ENCODE measurements around the gene NPAS3.

The NPAS3 gene

GRCh38 chr14:33793398-33794110 is 854.9 kb downstream of the NPAS3 start:
- DNase-seq (ENCODE audit: insufficient read length, low spot score) (no peak), FAIRE-seq (no peak)

DNA sequence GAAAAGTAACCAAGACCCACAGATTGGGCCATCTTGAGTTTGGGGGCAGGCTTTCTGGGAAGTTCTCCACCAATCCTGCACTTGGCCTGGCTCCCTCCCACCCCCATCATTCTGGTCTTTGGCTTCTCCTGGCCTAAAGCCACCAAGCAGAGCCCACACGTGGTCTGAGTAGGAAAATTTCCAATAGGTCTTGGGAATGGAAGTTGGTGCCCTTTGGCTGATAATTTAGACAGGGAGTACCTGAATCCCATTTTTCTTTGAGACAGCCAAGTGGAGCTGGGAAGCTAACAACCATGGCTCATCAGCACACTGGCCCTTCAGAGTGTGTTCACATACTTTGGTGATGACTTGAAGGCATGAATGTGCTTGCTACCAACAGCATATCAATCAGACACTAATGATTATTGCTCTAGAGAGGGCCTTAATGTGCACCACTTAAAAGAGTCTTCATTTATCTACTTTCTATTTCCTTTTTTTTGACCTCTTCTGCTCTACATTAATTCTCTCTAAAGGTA is 856.2 kb downstream of the NPAS3 start:
- FAIRE-seq, result no peak
- DNase-seq (ENCODE audit: insufficient read length, low spot score), result no peak

DNA sequence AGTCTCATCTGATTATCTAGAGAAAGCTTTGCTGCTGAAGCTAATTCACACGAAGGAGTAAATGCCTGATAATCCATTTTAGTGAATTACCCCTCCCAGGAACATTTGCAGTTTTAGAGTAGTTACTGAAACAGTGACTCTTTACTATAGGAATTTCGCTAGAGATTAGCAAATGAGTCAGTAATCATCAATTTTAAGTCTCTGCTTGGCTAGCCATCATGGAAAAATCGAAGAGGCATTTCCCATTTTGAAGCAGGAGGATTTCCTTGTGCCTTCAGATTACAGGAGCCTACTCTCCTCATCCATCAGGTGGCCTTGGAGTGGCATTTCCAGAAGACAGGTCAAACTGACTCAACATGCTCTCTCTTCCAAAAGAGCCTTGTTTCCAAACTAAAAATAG is 857.7 kb downstream of the NPAS3 start:
- no peak for FAIRE-seq

GRCh38 chr14:33799705-33800570 is 861.3 kb downstream of the NPAS3 start:
- no peak for DNase-seq (ENCODE audit: insufficient read length, low spot score)
- no peak for FAIRE-seq

More for the DNA sequence above, 857.7 kb downstream of the NPAS3 start:
- no peak for DNase-seq (ENCODE audit: insufficient read length, low spot score)

GRCh38 chr14:33800735-33801163 is 862.1 kb downstream of the NPAS3 start:
- FAIRE-seq (no peak), DNase-seq (ENCODE audit: insufficient read length, low spot score) (no peak)

DNA sequence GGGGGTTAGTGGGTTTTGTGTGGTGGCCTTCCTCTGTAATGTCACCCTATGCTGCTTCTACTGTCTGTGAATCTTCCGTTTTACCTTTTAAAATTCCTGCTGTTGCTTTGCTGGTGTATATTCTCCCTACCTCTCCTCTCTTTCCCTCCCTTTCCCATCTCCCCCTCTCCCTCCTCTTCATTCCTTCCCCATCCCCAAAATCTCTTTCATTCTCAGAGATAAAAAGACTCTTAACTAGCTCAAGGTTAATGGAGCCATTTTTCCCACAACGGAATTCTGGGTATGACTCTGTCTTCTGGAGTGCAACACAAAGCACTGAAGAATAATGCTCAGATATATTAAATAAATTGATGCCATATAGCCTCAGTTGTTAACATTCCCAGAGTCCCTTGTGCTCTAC is 864.1 kb downstream of the NPAS3 start:
- FAIRE-seq (no peak), DNase-seq (ENCODE audit: insufficient read length, low spot score) (no peak)

DNA sequence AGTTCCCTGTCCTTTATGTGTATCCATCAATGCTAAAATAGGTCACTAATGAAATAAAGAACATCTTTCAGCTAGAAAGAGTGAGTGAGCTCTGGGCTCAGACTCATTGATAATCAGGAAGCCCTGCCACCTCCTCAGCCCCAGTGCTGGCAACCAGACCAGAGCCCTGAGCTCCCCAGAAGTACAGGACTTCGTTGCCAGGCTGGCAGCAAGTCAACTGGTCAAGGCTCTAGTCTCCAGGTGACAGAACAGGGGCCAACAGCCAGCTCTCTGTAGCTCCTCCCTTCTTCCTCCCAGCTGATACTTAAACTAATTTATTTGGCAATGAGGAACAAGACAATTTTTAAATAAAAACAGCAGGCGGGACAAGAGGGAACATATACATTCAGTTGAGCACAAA is 866.9 kb downstream of the NPAS3 start:
- DNase-seq (ENCODE audit: insufficient read length, low spot score) (no peak), FAIRE-seq (no peak)

GRCh38 chr14:33806905-33807304 is 868.2 kb downstream of the NPAS3 start:
- FAIRE-seq, result no peak
- DNase-seq (ENCODE audit: insufficient read length, low spot score), result no peak

DNA sequence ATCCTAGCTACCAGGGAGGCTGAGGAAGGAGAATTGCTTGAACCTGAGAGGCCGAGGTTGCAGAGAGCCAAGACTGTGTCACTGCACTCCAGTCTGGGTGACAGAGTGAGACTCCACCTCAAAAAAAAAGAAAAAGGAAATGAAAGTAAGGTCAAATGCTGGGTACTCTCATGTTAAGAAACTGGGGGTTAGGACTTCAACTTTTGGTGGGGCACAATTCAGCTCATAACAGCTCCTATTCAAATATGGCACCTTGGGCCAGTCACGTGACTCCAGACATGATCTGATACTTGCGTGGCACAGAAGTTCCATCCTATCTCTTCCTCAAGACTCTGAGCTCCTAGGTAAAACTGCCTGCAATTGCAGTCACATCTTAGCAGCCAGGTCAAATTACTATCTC is 869.5 kb downstream of the NPAS3 start:
- FAIRE-seq, result no peak
- no peak for DNase-seq (ENCODE audit: insufficient read length, low spot score)

DNA sequence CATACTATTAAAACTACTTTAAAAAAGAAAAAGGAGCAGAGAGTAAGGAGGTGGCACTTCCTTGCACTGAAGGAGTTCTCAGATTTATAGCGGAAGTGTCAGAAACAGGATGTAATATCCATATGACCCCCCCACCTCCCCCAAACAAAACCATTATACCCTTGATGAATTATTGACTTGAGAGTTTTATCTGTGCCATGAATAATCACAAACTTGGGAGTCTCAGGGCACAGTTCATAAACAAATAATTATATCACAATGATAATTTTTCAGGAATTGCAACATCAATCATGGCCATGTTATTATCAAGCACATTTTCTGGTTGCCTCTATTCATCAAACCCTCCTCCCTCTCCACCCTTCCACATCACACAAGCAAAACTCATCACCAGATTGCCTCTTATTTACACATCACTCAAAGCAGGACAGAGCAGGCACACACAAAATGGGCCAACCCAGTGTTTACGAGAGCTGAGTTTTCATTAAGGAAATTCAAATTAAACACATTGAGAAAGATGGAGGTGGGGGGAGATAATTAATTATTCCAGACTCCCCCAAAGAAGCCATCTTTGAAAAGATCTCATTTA is 870.8 kb downstream of the NPAS3 start:
- no peak for DNase-seq (ENCODE audit: insufficient read length, low spot score)
- FAIRE-seq, result no peak

DNA sequence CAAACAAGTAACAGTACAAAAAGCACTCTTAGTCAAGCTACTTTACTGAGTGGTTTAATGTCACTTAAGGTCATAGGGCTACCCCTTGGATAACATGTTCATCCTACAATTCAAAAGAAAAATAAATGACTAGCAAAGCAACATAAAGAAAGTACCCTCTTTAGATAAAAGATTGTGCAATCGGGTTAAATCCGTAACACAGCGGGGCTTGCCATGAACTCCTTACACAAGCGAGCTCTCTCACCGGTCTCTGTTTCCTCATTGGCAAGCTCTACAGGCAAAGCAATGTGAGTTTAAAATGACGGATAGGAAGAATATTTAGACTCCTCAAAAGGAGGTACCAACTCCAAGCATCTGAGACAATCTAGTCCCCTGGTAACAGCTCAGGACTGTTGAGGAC is 871.6 kb downstream of the NPAS3 start:
- FAIRE-seq (no peak), DNase-seq (ENCODE audit: insufficient read length, low spot score) (no peak)

GRCh38 chr14:33811721-33812120 is 873.0 kb downstream of the NPAS3 start:
- no peak for DNase-seq (ENCODE audit: insufficient read length, low spot score)

DNA sequence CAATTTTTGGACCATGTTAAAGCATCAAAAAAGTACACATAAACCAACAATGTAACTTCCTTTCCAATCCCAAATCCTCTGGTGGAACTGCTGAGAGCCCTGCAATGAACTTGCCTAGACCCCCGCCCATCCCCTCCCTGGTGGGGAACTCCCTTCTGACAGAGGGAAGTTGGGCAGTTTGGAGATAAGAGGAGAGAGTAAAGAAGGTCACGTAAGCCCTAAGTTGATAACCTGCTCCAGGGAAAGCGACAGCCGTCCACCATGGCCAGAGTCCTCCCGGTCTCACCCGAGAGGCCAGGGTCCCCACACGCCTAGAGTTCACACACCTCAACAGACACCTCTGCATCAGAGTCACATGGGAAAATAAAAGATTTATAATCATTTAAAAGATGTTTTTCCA is 873.5 kb downstream of the NPAS3 start:
- FAIRE-seq (no peak), DNase-seq (ENCODE audit: insufficient read length, low spot score) (no peak)

More at GRCh38 chr14:33811721-33812120, 873.0 kb downstream of the NPAS3 start:
- no peak for FAIRE-seq

DNA sequence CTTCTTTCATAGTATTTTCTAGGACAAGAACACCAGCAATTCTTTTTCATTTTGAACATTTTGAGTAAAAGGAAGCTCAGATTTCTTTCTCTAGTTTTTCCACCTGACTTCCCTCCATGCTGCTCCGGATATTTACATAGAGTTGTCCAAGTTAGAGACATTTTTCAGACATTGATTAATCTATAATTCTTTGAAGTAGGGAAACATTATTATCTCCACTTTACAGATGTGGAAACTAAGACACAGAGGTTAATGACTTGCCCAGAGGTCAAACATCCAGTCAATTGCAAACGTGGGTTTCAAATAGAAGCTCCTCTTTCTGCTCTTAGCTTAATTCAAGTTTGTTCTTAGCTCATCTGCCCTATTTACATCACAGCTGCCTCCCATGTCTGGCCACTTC is 873.9 kb downstream of the NPAS3 start:
- no peak for DNase-seq (ENCODE audit: insufficient read length, low spot score)
- no peak for FAIRE-seq

DNA sequence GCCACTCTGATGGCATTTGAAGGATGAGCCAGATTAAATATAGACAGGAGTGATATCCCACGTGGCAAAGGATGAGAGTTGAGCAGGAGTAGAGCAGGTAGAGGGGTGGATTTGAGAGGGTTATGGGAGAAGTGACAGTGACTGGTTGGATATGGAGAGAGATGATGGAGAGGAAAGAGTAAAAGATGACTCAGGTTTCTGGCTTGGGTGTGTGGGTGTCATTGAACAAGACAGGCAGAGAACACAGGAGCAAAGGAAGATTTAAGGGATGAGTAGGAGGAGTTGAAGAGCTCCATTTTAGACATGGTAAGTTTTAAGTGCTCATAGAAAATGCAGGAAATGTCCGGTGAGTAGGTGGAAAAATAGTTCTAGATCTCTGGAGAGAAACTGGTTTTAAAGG is 875.3 kb downstream of the NPAS3 start:
- DNase-seq (ENCODE audit: insufficient read length, low spot score), result no peak
- no peak for FAIRE-seq

DNA sequence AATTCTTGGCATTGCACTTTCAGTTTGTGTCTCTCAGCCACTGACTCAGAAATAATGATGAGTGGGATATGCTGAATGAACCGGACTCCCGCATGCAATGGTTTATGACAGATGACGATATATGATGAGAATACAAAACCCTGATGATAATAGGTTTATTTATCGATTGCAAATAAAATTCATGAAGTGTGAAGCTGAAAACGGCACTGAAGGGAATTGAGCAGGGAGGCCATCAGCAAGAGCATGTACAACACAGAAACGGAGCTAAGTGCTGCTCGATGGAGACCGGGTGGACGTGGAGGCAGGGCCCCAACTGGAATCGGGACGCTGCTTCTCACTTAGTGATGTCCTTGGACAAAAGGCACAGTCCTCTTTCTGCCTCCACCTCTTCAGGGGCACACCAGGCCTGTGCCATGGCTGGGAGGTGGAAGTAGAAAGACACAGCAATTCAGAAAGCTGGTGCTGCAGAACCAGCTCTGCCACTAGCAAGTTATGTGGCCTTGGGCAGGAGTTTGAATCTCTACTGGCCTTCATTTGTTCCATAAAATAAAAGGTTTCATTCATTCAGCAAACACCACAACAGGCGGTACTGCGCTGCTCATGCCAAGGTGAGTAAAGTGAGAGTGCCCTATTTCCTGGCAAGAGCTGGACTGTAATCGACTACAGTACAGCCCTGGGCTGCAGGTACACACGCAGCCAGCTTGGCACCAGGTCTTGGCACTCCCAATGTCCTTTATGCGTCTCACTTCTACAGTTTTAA is 895.2 kb downstream of the NPAS3 start:
- no peak for FAIRE-seq
- DNase-seq (ENCODE audit: insufficient read length, low spot score), result no peak

DNA sequence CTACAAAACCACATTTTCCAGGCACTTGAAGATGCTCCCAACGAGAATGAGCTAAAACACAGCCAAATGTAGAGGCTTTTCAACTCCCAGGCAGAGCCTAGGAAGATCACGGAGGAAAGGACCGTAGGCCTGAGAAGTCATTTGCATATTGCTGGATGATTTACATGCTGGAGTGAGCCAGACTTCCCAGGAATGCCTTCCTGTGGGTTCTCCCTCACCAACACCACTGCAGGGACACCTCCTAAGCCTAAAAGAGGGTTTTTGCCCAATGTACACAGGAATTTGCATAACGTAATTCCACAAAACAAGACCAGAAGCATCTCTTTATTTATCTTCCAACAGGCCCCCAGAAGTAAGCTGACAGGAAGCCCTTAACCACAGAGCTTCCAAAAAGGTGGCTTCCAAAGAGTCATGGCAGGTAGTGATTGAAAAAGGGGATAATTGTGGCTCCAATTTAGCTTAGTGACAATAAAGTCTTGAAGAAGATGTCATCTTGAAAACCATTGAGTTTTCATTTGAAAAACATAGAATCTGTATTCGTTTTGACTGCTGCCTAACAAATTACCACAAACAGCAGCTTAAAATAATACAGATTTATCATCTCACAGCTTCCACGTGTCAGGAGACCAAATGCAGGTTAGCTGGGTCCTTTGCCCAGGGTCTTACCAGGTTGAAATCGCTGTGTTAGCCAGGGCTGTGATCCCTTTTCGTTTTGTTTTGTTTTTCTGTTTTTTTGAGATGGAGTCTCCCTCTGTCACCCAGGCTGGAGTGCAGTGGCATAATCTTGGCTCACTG is 896.0 kb downstream of the NPAS3 start:
- no peak for DNase-seq (ENCODE audit: insufficient read length, low spot score)
- FAIRE-seq, result no peak

- DNase-seq (ENCODE audit: insufficient read length, low spot score), result no peak
- no peak for FAIRE-seq
Measured at GRCh38 chr14:33835261-33835655, 896.6 kb downstream of the NPAS3 start.

- no peak for DNase-seq (ENCODE audit: insufficient read length, low spot score)
- FAIRE-seq, result no peak
Measured at GRCh38 chr14:33835677-33836076, 897.0 kb downstream of the NPAS3 start.

Measured in GM19239 (cell line).